ENCODE measurements around the gene KSR1.
"Not testable (repeated sequence)": the region's sequence is repeated elsewhere in the genome, so short reads cannot be mapped to it uniquely, and the experiment has no call there.

The KSR1 gene

GRCh38 chr17:27621942-27622559, 165.8 kb downstream of the KSR1 start:
- DNase-seq = no peak

GRCh38 chr17:27622986-27623385, 166.7 kb downstream of the KSR1 start:
- no peak for DNase-seq

GRCh38 chr17:27623614-27624013, 167.4 kb downstream of the KSR1 start:
- DNase-seq = no peak

- no peak for DNase-seq
Observed at GRCh38 chr17:27624539-27624938, 168.3 kb downstream of the KSR1 start.

GRCh38 chr17:27625856-27626255, 169.6 kb downstream of the KSR1 start:
- DNase-seq = no peak

- no peak for DNase-seq
Observed at GRCh38 chr17:27627514-27627913, 171.3 kb downstream of the KSR1 start.

- no peak for DNase-seq
Observed at GRCh38 chr17:27628376-27628775, 172.1 kb downstream of the KSR1 start.

GRCh38 chr17:27629260-27629659, 173.0 kb downstream of the KSR1 start:
- DNase-seq = not testable (repeated sequence)

GRCh38 chr17:27630607-27631410, 174.6 kb downstream of the KSR1 start, which contains the start of gene LGALS9:
TSS of gene LGALS9 (plus strand) at chr17:27631188. CDS start at chr17:27631266, 78 bp downstream.
- DNase-seq = peak; percentile 47

- DNase-seq = peak; percentile 29
Observed at GRCh38 chr17:27631411-27631760, 175.1 kb downstream of the KSR1 start.

- no peak for DNase-seq
Observed at GRCh38 chr17:27631897-27632725, 175.9 kb downstream of the KSR1 start.

- DNase-seq = not testable (repeated sequence)
Observed at GRCh38 chr17:27632766-27633165, 176.5 kb downstream of the KSR1 start.

- no peak for DNase-seq
Observed at GRCh38 chr17:27633312-27634025, 177.2 kb downstream of the KSR1 start.

- DNase-seq = no peak
Observed at GRCh38 chr17:27634026-27634335, 177.7 kb downstream of the KSR1 start.

GRCh38 chr17:27634776-27635175, 178.5 kb downstream of the KSR1 start:
- no peak for DNase-seq

- DNase-seq = peak; percentile 48
Observed at GRCh38 chr17:27635275-27635823, 179.1 kb downstream of the KSR1 start.

- not testable (repeated sequence) for DNase-seq
Observed at GRCh38 chr17:27636005-27636520, 179.8 kb downstream of the KSR1 start.

- DNase-seq = not testable (repeated sequence)
Observed at GRCh38 chr17:27637818-27638217, 181.6 kb downstream of the KSR1 start.

- DNase-seq = not testable (repeated sequence)
Observed at GRCh38 chr17:27638415-27638914, 182.2 kb downstream of the KSR1 start.

GRCh38 chr17:27640790-27641189, 184.5 kb downstream of the KSR1 start:
- DNase-seq = no peak

GRCh38 chr17:27644586-27644985, 188.3 kb downstream of the KSR1 start:
- DNase-seq = no peak

- not testable (repeated sequence) for DNase-seq
Observed at GRCh38 chr17:27645621-27646020, 189.4 kb downstream of the KSR1 start.
